ENCODE measurements around the gene UBE2E1.

GRCh38 chr3:23916886-23917678 is 111.3 kb downstream of the UBE2E1 start, which contains the start of the genes NKIRAS1 and RPL15:
- TF ChIP-seq CTCF (IDR thresholded peaks at IDR 0.05) (peak; percentile 28 to 65), EP300 (IDR thresholded peaks at IDR 0.05) (no peak), POLR2AphosphoS5 (IDR thresholded peaks at IDR 0.05) (peak; percentile 97 to 99 (median 99))

All from suprapubic skin (tissue), 4 donors.